SIG-M5 (cell line): ENCODE data around the gene BLCAP.

Source experiments
- DNase-seq: peaks from one replicate; lab custom pipeline; 2025; lab: John Stamatoyannopoulos, UW

Gene BLCAP

DNA sequence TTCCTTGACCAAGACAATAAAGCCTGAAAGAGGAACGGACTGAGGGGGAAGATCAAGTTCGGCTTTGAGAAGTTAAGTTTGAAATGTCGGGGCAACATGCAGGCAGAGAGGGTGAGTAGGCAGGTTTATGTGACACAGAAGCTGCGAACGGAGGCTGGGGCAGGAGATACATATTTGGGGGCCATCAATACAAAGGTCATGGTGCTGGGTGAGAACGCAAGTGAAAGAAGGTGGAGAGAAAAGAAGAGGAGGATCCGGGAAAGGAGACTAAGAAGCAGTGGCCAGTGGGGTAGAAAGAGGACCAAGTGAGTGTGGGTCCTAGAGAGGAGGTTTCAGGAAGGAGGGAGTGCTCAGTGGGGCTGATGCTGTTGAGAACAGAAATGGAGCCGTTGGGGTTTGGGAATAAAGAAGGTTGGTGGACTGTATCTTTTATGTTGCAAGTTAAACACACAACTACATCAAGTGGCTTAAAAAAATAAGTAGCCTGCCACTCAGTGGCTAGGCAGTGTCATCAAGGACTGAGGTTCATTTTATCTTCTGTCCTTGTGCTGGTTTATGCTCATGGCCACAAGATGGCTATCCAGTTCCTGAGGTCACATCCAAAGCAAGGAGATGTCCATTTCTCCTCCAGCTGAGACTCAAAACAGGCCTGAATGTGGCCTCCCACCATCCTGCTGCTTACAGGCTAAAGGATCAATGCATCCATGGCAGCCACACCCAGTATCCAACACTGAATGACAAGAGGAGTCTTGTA lies 1.7 kb upstream of the BLCAP start:
- no peak for DNase-seq

DNA sequence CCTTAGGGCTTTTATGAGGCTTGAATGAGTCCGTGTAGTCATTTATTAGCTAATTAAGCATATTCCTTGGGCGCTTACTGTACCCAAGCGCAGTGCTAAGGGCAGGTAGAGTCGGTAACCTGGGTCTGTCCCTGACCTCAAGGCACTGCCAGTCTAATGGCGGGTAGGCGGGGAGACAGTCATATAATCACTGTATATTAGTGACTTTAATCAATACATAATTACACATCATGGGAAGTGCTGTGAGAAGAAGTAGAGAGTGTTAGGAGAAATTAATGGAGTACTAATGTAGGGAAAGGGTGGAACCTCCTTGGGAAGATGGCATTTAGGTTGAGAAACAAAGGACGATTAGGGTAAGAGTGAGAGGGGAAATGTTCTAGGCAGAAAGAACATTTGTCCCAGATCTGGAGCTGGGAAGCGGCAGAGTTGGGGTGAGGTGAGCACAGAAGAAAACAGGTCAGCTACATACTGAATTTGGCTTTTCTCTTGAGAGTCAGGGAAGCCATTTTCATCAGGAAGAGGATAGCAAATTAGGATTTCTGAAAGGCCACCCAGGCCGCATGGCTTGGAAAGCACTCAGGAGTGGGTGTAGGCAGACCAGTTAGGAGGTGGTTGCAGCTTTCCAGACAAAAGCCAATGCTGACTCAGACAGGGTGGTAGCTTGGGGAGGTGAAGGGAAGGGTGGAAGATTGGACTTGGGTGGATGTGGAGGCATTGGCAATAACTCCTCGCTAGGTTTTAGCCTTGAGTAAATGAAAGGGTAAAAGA lies 954 bp upstream of the BLCAP start:
- DNase-seq, result no peak

DNA sequence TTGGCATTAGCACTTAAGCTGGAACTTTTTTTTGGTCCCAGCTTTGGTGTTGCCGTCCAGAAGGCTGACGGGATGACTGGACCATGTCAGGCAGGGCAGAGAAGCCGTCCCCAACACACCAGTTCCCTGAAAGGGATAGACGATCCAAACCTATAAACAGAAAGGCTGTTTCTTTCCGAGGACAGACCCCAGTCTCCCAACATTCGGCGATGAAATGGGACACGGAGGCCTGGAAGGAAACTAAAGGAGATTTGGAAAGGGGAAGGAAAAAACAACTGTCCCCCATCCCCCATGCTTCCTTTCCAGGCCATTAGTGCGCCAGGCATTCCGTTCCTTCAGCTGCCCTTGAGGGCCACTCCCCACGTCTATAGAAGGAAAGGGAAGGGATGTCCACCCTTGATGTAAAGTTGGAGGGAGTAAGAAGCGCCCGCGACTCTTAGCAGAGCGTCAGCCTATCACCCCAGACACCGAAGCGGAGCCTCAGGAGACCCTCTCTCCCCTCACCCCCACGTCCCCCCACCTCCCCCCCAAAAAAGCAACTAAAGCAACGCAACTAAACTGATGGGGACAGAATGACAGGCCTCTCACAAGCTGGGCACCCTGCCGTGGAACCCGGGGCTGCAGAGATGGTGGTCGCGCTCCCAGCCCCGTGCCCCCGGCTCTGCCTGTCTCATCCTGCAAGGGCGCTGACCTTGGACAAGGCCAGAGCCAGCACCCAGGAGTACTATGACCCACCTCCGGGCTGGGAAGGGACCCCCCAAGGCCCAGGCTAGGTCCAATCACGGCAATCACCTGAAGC lies 638 bp downstream of the BLCAP start:
- DNase-seq, result no peak

DNA sequence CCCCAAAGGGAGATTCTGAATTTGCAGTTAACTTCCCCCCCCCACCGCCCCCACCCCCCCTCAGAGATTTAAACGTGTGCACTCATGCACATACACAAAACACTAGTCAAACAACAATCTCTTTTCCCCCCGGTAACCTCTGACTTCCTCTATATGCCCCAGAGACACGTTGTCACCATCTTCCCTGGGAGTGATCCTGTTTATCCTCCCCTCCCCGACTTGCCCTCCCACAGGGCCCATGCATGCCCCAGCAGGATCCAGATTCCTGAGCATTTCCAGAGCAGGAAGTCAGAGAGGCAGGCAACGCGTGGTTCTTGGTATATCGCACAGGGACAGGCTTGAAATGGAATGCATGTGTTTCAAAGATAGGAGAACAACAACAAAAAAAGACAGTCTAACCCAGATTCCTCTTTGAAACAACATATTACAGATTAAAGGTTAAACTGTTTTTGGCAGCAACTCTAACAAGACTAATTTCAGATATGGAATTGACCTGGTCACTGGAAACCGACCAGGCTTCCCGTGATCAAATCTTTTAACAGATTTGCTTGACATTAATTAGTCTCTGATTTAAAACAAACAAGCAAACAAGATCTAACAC lies 1.3 kb downstream of the BLCAP start:
- DNase-seq, result no peak

DNA sequence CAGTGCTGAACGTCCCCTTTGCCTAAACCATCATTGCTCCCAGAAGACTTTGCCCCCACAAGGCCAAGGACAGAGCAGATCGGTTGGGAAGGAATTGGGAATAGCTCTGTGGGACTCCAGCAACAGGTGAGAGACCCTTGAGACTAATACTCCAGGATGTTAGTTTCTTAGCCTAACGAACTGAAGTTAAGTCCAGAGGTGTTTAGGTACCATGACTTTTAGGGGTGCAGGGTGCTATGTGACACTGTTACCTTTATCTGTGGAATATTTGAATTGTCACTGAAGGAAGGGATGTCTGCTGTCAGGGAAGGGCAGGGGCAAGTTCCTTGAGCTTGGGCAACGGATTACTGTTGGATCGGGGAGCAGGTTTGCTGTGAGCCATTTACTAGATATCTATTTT lies 1.9 kb downstream of the BLCAP start:
- DNase-seq, result no peak

DNA sequence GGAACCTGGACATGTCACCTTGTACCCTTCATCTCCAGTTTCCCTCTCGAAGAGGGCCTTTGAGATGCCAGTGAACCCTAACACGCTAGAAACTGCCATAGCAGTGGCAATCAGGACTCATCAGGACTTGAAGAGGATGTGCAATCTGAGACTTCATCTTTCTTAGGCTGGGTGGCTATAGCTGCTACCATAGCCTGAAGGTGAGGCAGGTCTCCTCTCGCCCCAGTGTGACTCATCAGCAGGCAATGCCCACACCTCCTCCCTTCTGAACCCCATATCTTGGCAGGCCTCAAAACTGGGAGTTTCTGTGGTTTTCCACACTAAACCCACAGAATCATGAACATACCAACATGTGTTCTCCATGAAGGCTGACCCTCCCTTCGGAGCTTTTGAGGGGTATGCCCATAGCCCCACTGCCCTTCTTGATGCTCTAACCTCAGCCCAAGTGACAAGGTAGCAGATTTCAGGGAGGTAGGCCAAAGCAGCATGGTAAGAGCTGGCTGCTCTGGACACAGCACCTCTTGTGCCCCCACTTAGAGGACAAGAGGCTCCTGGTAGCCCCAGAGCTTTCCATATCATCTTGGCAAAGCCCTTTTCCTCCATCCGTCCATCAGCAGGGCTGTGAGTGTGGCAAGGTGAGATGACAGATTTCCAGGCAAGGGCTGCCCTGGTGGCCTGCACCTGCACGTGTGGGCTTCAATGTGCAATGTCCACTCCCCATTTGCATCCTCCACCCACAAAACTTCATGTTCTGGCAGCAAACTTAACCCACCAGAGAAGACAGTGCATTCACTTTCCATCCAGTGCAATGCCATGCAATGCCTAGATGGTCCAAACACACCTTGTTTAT lies 2.6 kb downstream of the BLCAP start:
- no peak for DNase-seq

DNA sequence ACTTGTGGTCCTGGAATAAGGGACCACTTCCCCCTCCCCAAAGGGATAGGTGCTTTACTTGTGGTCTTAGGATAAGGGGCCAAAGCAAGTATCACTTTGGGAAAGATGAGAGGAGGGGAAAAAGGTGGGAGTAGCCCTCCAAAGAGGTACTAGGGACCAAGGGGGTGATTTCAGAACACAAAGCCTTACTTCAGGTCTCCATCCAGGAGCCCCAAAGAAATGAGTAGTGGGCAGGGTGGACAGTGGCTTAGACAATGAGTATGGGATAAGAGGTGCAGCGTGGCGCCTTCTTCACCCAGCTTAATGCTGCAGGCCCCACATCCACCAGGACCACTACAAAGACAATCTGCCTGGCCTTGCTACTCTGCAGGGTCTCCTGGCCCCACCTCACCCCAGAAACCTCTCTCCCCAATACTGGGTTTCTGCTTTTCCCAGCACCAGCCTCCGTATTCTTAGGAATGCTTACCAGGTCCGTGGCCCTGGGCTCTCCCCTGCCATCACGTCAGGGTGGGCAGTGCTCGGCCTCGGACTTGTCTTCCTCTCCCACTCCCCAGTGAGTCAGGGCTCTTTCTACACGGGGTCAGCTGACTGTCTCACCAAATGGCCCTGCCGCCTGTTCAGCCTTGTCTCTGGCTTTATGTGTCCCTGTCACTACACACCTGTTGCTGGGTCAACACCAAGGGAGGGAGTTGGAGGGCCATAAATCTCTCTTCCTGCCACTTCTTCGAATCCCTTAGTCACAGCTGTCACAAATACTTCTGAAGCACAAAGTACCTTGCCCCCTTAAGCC lies 3.6 kb downstream of the BLCAP start:
- DNase-seq, result no peak

DNA sequence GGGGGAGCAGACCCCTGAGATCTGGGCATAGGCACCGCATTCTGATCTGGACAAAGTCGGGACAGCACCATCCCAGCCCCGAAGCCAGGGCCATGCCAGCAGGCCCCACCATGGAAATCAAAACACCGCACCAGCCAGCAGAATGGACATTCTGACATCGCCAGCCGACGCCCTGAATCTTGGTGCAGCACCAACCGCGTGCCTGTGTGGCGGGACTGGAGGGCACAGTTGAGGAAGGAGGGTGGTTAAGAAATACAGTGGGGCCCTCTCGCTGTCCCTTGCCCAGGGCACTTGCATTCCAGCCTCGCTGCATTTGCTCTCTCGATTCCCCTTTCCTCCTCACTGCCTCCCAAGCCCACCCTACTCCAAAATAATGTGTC lies 4.7 kb downstream of the BLCAP start:
- DNase-seq, result no peak

DNA sequence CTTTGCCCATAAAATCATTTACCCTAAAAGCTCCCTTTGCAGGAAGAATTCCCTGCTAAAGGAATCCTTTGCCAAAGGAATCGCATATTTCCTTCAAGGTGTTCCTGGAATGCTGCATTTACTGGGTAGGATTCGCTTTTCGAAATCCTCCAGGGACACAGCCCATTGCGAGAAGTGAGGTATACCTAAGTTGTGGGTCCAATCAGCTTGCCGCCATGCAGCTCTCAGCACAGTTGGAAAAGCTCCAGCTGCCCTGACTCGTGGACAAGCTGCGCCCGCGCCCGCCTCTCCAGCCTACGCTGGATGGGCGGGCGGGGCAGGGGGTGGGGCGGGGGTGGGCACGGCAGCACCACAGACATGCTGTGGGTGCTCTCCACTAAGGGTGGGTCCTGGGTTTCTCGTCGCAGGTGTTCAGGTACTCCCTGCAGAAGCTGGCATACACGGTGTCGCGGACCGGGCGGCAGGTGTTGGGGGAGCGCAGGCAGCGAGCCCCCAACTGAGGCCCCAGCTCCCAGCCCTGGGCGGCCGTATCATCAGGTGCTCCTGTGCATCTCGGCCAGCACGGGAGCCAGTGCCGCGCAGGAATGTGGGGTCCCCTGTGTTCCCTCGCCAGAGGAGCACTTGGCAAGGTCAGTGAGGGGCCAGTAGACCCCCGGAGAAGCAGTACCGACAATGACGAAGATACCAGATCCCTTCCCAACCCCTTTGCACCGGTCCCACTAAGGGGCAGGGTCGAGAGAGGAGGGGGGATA lies 5.2 kb downstream of the BLCAP start:
- no peak for DNase-seq

DNA sequence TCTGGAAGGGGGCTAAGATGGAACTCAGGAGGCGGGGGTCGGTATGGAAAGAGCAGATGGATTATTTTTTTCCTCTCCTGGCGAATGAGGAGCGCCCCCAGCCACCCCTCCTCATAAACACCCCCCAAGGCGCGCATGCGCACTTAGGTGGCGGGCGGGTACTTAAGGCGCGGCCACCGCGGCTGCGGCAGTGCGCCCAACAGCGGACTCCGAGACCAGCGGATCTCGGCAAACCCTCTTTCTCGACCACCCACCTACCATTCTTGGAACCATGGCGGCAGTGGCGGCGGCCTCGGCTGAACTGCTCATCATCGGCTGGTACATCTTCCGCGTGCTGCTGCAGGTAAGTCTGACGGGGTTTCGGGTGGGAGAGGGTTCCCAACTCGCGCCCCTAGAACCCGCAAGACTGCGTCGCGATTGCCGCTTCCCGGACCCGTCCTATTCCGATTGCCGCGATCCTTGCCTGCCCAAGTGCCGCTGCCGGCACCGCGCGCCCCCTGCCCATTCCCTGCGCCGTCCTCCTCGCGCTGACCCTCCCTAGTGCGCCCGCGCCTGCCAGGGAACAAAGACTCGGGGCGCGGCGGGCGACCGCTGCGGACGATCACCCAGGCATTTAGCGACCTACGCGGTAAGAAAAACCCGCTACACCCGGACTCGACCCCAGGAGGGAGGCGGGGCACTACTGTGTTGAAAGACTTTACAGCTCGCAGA lies 6.5 kb downstream of the BLCAP start, which contains the start of gene NNAT:
TSS of gene NNAT (plus strand) at position 190 of the 711 bp plus-strand sequence. CDS start at position 272, 82 bp downstream.
- no peak for DNase-seq

DNA sequence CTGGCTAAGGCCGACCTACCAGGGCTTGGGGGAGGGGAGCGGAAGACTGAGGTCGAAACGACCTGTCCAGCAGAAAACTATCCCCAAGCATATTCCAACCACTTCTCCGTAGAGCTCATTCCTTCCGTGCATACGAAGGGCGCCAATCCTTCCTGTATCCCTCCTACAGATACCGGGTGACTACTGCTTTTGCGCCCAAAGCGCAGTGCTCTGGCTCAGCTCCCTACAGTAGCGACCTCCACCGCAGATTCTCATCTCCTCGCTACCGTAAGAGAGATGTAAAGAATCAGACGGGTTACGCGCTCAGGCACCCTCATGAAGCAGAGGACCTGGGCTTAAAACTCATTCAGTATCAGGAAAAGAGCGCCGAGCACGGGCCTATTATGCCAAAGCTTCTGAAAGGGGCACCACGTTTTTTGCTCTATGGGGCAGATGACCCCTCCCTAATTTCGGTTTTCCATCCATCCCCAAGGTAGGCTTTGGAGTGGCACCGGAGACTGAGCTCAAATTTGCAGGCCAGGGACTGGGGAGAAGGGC lies 7.2 kb downstream of the BLCAP start:
- no peak for DNase-seq

DNA sequence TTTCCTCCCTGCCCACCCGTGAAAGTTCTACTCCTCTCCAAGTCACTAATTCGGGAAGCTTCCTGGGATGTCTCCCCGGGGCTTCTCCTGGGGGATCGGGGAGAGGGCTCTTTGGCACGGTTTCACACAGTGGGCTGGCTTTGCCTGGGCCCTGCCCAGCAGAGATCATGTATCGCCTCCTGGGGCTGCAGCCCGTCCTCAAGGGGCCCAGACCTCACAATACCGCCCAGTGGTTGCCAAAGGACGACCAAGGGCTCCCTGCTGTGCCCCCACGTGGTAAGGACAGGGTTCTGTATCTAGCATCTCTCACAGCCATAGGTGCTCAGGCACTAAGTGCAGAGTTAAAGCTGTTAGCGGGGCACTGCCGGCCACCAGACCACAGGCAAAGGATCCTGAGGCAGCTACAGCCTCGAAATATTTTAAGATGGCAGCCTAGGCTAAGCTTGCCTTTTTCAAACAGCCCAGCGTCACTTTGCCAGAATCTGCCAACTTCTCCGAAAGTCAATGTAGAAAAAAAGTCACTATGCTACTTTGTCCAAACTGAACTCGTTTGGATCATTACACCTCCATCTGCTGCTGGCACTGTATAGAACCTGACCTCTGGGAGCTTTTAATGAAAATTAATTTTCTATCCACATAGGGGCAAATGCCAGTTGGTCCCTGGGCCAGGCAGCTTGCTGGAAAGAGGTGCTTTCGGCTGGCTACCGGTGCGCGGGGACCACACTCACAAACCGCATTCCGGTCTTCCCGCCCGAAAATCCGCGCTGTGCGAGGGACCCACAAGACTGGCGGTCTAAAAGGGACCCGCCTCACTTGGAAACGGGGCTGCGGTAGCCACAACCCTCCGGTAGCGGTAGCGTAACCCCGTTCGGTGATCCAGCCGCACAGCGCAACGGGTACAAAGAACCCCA lies 7.9 kb downstream of the BLCAP start:
- DNase-seq, result no peak

DNA sequence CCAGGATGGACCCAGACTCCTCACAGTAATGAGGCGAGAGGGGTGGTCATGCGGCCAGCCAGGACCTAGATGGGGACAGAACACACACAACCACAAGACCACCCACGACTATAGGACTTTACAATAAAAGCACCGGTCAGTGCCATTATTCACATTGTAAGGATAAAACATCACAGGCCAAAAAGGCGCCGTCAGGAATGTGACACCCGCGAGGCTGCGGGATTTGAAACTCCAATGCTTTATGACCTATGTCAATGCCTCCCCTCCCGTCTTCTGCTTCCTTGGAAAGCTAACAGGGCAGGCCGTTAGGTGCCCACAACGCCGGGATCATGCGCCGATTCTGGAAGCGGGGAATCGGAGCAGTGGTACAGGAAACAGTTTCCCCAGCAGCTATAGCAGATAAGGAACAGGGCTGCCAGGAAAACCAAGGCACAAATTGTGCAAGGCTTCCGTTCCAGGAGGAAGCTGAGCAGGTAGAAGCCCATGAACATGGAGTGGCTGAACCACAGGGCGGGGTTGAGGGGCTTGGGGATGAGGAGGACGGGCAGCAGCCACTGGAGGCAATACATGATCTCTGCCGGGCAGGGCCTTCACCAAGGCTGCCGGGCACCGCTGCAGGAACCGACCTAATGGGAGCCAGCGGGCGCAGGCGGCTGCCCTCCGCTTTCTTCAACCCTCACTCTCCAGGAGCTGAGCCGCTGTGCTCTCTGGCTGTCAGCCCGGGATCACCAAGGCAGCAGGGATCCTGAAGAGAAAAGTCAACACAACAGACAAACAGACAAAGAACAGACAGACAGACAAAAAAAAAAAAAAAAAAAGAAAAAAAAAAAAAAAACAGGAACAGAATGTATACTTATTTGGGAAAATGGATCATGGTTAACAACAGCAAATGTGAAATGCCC lies 8.8 kb downstream of the BLCAP start:
- no peak for DNase-seq

DNA sequence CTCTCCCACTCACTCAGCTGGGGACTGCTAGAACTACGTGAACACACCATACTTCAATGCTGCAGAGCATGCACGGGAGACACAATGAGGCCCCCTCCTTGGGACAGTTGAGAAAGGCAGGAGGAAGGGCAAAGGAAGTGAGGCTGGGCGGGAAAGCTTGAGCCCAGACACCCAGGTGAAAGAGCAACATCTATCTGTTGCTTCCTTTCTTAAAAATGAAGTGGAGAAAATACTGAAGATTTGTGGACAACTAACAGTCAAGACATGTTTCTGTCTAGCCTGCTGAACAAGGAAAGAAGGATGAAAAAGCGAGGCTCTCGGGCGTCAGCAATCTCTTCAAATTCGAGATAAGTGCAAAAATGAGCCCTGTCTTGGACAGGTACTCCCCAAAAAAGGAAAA lies 9.6 kb downstream of the BLCAP start:
- DNase-seq, result no peak

DNA sequence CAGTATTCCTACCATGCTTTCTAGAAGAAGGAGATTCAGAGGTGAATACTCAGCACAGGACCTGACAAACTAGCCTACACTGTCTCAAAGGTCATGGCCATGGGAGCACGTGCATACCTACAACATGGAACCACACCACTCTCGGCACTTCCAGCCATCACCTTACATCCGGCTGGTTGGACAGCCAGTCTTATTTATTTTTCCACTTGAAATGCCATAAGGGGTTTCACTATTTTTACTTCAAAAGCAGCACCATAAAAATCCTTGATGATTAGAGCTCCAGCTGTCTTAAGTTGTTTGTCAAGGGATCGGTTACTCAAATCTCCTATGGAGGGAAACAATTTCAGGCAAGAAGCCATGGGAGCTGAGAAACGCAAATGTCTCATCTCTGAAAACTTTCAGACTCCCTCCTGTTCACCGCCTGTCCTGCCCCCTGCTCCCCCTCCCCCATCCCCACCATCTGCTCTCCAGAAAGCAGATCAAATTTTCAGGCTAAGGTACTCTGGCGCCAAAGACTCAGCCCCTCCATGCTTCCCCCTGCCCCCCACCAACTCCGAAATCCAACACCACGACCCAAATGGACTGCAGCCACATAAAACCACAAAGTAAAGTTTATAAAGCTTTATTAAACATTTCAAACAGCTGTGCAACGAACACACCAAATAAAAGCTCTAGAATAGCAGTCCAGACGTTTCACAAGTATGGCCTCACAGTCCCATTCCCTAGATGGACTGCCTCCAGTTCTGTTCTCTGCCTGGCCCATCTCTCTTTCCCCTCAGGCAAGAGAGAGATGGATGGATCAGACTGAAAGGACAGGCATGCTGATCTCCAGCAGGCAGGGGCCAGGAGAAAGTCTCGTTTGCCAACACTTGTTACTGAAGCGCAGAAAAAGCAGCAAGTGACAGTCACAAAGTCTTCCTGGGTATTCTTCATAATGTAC lies 10.6 kb downstream of the BLCAP start:
- no peak for DNase-seq

DNA sequence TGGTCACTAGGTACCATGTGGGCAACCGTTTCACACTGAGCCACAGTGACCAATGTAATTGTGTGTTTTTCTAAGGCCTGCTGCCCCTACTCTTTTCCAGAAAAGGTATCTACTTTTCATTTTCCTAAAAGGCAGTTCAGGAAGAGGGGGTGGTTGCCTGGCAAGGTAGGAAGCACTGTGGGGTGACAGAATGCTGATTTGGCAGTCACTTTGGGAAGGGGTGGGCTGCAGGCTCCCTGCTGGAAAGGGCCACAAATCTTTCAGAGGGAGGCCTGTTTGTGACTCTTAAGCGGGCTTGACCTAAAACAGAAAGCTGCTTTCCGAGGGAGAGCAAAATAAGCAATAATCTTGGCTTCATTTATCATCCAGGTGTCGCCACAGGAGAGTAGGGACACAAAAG lies 11.8 kb downstream of the BLCAP start:
- no peak for DNase-seq
